GM19455 (cell line): ENCODE measurements around the gene CADM1.
"Not testable (repeated sequence)": the region's sequence is repeated elsewhere in the genome, so short reads cannot be mapped to it uniquely, and the experiment has no call there.

ENCODE experiments used
- ATAC-seq: cut with Tn5 transposase; IDR thresholded peaks from one replicate; pipeline ENCODE4 v1.9.1; 2021; ENCODE audit not compliant: unreplicated experiment

CADM1 gene

GRCh38 chr11:115477410-115477809, 26.8 kb downstream of the CADM1 start:
- ATAC-seq: no peak

- ATAC-seq: no peak
Observed at GRCh38 chr11:115476463-115477286, 27.5 kb downstream of the CADM1 start.

- no peak for ATAC-seq
Observed at GRCh38 chr11:115475564-115475963, 28.7 kb downstream of the CADM1 start.

- ATAC-seq: not testable (repeated sequence)
Observed at GRCh38 chr11:115474306-115474705, 29.9 kb downstream of the CADM1 start.

GRCh38 chr11:115473167-115473566, 31.0 kb downstream of the CADM1 start:
- ATAC-seq: no peak

- peak; percentile 67 for ATAC-seq
Observed at GRCh38 chr11:115471367-115471766, 32.8 kb downstream of the CADM1 start.

GRCh38 chr11:115470928-115471327, 33.3 kb downstream of the CADM1 start:
- no peak for ATAC-seq

- peak; percentile 61 for ATAC-seq
Observed at GRCh38 chr11:115469361-115469760, 34.9 kb downstream of the CADM1 start.

- no peak for ATAC-seq
Observed at GRCh38 chr11:115466122-115466521, 38.1 kb downstream of the CADM1 start.

GRCh38 chr11:115464269-115464668, 39.9 kb downstream of the CADM1 start:
- ATAC-seq: no peak

- no peak for ATAC-seq
Observed at GRCh38 chr11:115463606-115464005, 40.6 kb downstream of the CADM1 start.

GRCh38 chr11:115462757-115463156, 41.5 kb downstream of the CADM1 start:
- ATAC-seq: no peak

- no peak for ATAC-seq
Observed at GRCh38 chr11:115462004-115462541, 42.1 kb downstream of the CADM1 start.

- ATAC-seq: no peak
Observed at GRCh38 chr11:115460512-115460911, 43.7 kb downstream of the CADM1 start.

GRCh38 chr11:115459563-115459962, 44.7 kb downstream of the CADM1 start:
- ATAC-seq: no peak

GRCh38 chr11:115458877-115459276, 45.3 kb downstream of the CADM1 start:
- no peak for ATAC-seq

- no peak for ATAC-seq
Observed at GRCh38 chr11:115456019-115456418, 48.2 kb downstream of the CADM1 start.

- no peak for ATAC-seq
Observed at GRCh38 chr11:115455613-115456012, 48.6 kb downstream of the CADM1 start.

GRCh38 chr11:115454525-115454924, 49.7 kb downstream of the CADM1 start:
- no peak for ATAC-seq

- ATAC-seq: no peak
Observed at GRCh38 chr11:115453693-115454490, 50.3 kb downstream of the CADM1 start.

- ATAC-seq: no peak
Observed at GRCh38 chr11:115452241-115452640, 52.0 kb downstream of the CADM1 start.

- ATAC-seq: no peak
Observed at GRCh38 chr11:115450519-115450918, 53.7 kb downstream of the CADM1 start.
